Astrocyte (in vitro differentiated cells and primary cell): ENCODE measurements around the gene SORD. TPM values are rescaled to one million over a fixed set of nuclear protein-coding genes. Genes with fewer than 3 reads are reported as not detected.
"Not testable (repeated sequence)": the region's sequence is repeated elsewhere in the genome, so short reads cannot be mapped to it uniquely, and the experiment has no call there.

Experiments
- DNase-seq: peaks from one replicate; pipeline ENCODE4 v3.0.0-alpha.2; 2010; ENCODE audit warnings: low read depth
- FAIRE-seq: peaks from 2 replicates; lab custom pipeline; 2011; peaks lifted over from hg19 to GRCh38; lab: Jason Lieb, UNC
- H2AFZ ChIP-seq: 2 replicates; pipeline ENCODE4 v1.6.0; 2012; ENCODE audit warnings: low read depth, low read length, inconsistent platforms
- H3K27ac ChIP-seq: 2 replicates; pipeline ENCODE4 v1.5.1; 2011; ENCODE audit warnings: low read depth, low read length, inconsistent platforms
- H3K27me3 ChIP-seq: 2 replicates; pipeline ENCODE4 v1.6.0; 2011; ENCODE audit warnings: low read length, inconsistent platforms; ENCODE audit not compliant: insufficient read depth
- H3K36me3 ChIP-seq: 2 replicates; pipeline ENCODE4 v1.5.1; 2011; ENCODE audit warnings: low read length, inconsistent platforms; ENCODE audit not compliant: insufficient read depth
- H3K4me1 ChIP-seq: 2 replicates; pipeline ENCODE4 v1.5.1; 2011; ENCODE audit warnings: low read length, inconsistent platforms; ENCODE audit not compliant: insufficient read depth
- H3K4me2 ChIP-seq: 2 replicates; pipeline ENCODE4 v1.6.0; 2012; ENCODE audit warnings: low read length, inconsistent platforms
- H3K4me3 ChIP-seq: 2 replicates; pipeline ENCODE4 v1.5.1; 2011; ENCODE audit warnings: low read depth, mild to moderate bottlenecking, low read length, inconsistent platforms; ENCODE audit not compliant: insufficient read depth
- H3K79me2 ChIP-seq: 2 replicates; pipeline ENCODE4 v1.6.0; 2012; ENCODE audit warnings: mild to moderate bottlenecking, low read length, inconsistent platforms; ENCODE audit not compliant: insufficient read depth
- H3K9ac ChIP-seq: 2 replicates; pipeline ENCODE4 v1.6.0; 2012; ENCODE audit warnings: mild to moderate bottlenecking, low read length, inconsistent platforms
- H3K9me3 ChIP-seq: 2 replicates; pipeline ENCODE4 v1.5.1; 2012; ENCODE audit warnings: low read depth, mild to moderate bottlenecking, low read length, inconsistent platforms; ENCODE audit not compliant: insufficient read depth
- H4K20me1 ChIP-seq: 2 replicates; pipeline ENCODE4 v1.6.0; 2012; ENCODE audit warnings: low read length, inconsistent platforms; ENCODE audit not compliant: insufficient read depth
- H3K27ac Mint-ChIP-seq: one replicate; pipeline ENCODE4 v1.8.0; 2021; ENCODE audit warnings: mild to moderate bottlenecking, mixed read lengths; ENCODE audit not compliant: unreplicated experiment
- H3K27me3 Mint-ChIP-seq: one replicate; pipeline ENCODE4 v1.8.0; 2021; ENCODE audit warnings: low read depth, mixed read lengths; ENCODE audit not compliant: unreplicated experiment
- H3K36me3 Mint-ChIP-seq: one replicate; pipeline ENCODE4 v1.8.0; 2021; ENCODE audit warnings: low read depth, mixed read lengths; ENCODE audit not compliant: unreplicated experiment
- H3K4me1 Mint-ChIP-seq: one replicate; pipeline ENCODE4 v1.8.0; 2021; ENCODE audit warnings: low read depth, mixed read lengths; ENCODE audit not compliant: unreplicated experiment
- H3K4me3 Mint-ChIP-seq: one replicate; pipeline ENCODE4 v1.8.0; 2021; ENCODE audit warnings: mild to moderate bottlenecking, moderate library complexity, mixed read lengths; ENCODE audit not compliant: unreplicated experiment
- H3K9me3 Mint-ChIP-seq: one replicate; pipeline ENCODE4 v1.8.0; 2021; ENCODE audit warnings: mild to moderate bottlenecking, mixed read lengths; ENCODE audit not compliant: unreplicated experiment
- total RNA-seq: library from RNA; stranded (reverse); gene quantifications from 2 replicates; pipeline ENCODE4 v1.2.1, GENCODE V29; 2021

The SORD gene
- total RNA-seq, 1 donor from 2014 or later: 26.2 TPM

- H3K9me3 Mint-ChIP-seq, H3K27ac ChIP-seq, H3K4me3 Mint-ChIP-seq, H2AFZ ChIP-seq, H4K20me1 ChIP-seq, H3K4me1 ChIP-seq, H3K4me2 ChIP-seq, H3K9me3 ChIP-seq, H3K27ac Mint-ChIP-seq, DNase-seq, H3K79me2 ChIP-seq, H3K9ac ChIP-seq, H3K36me3 Mint-ChIP-seq, FAIRE-seq, H3K27me3 ChIP-seq, H3K4me1 Mint-ChIP-seq, H3K36me3 ChIP-seq, H3K4me3 ChIP-seq: not testable (repeated sequence)
- H3K27me3 Mint-ChIP-seq: peaks cover 10% of the 10 kb centered on the region
These were observed 36.5 kb upstream of the SORD start for GRCh38 chr15:44986346-44987055.

GRCh38 chr15:44987711-44988110, 35.3 kb upstream of the SORD start:
- H3K36me3 Mint-ChIP-seq: not testable (repeated sequence)

GRCh38 chr15:44988184-44988869, 34.7 kb upstream of the SORD start:
- FAIRE-seq: peak; percentile 73

More at GRCh38 chr15:44987711-44988110, 35.3 kb upstream of the SORD start:
- not testable (repeated sequence) for H2AFZ ChIP-seq, DNase-seq, FAIRE-seq, H3K79me2 ChIP-seq, H3K36me3 ChIP-seq, H3K4me1 Mint-ChIP-seq, H3K27ac ChIP-seq, H3K9me3 Mint-ChIP-seq, H4K20me1 ChIP-seq, H3K9me3 ChIP-seq, H3K4me3 Mint-ChIP-seq, H3K9ac ChIP-seq, H3K4me3 ChIP-seq, H3K27me3 ChIP-seq, H3K27ac Mint-ChIP-seq, H3K4me2 ChIP-seq, H3K4me1 ChIP-seq
- peaks cover 11% of the 10 kb centered on the region for H3K27me3 Mint-ChIP-seq

GRCh38 chr15:44988870-44989219, 34.1 kb upstream of the SORD start:
- not testable (repeated sequence) for H3K4me3 ChIP-seq, H3K9me3 Mint-ChIP-seq, H3K9ac ChIP-seq, FAIRE-seq, H3K27ac ChIP-seq, H3K4me3 Mint-ChIP-seq, H3K9me3 ChIP-seq, H3K4me1 Mint-ChIP-seq, H4K20me1 ChIP-seq, H3K79me2 ChIP-seq, H3K4me1 ChIP-seq, H3K27ac Mint-ChIP-seq, H3K36me3 Mint-ChIP-seq, H3K27me3 ChIP-seq, H2AFZ ChIP-seq, H3K36me3 ChIP-seq, H3K4me2 ChIP-seq, DNase-seq
- peaks cover 12% of the 10 kb centered on the region for H3K27me3 Mint-ChIP-seq

More at GRCh38 chr15:44988184-44988869, 34.7 kb upstream of the SORD start:
- not testable (repeated sequence) for DNase-seq, H3K27me3 ChIP-seq, H3K27ac ChIP-seq, H3K79me2 ChIP-seq, H3K4me3 ChIP-seq, H3K36me3 Mint-ChIP-seq, H3K4me2 ChIP-seq, H3K4me1 ChIP-seq, H2AFZ ChIP-seq, H3K9ac ChIP-seq, H3K4me3 Mint-ChIP-seq, H3K36me3 ChIP-seq, H4K20me1 ChIP-seq, H3K4me1 Mint-ChIP-seq, H3K9me3 ChIP-seq, H3K27ac Mint-ChIP-seq, H3K9me3 Mint-ChIP-seq
- peaks cover 13% of the 10 kb centered on the region for H3K27me3 Mint-ChIP-seq

- not testable (repeated sequence) for H3K4me3 Mint-ChIP-seq, H3K36me3 ChIP-seq, H3K27ac Mint-ChIP-seq, H4K20me1 ChIP-seq, FAIRE-seq, H3K27ac ChIP-seq, H3K36me3 Mint-ChIP-seq, H3K9me3 Mint-ChIP-seq, H3K4me1 Mint-ChIP-seq, H3K79me2 ChIP-seq, H2AFZ ChIP-seq, DNase-seq, H3K4me1 ChIP-seq, H3K4me2 ChIP-seq, H3K4me3 ChIP-seq, H3K9me3 ChIP-seq, H3K9ac ChIP-seq, H3K27me3 ChIP-seq
- H3K27me3 Mint-ChIP-seq: peaks cover 12% of the 10 kb centered on the region
These were observed 25.4 kb upstream of the SORD start for GRCh38 chr15:44997632-44998031.
